Stomach (tissue), 9 donors: Measurements from ENCODE around the gene KRT1. TPM values are rescaled to one million over a fixed set of nuclear protein-coding genes. Genes with fewer than 3 reads are reported as not detected.

Experiments used
- DNase-seq, 2 donors: peaks; one replicate each; pipeline versions ENCODE4 v3.0.0 to v3.0.0-alpha.2; 2013 to 2019
- H3K27ac ChIP-seq, 5 donors: fragments of 200-600 bp in 4 of 5; sonication (generic) in 4 of 5; one replicate each; pipeline ENCODE4 v1.5.1; 2013 to 2019; ENCODE audit warnings: mild to moderate bottlenecking in 1 of 5, moderate library complexity in 1 of 5
- H3K27me3 ChIP-seq, 3 donors: fragments of 200-600 bp; sonication (generic); one replicate each; pipeline ENCODE4 v1.5.1; 2017 to 2019; ENCODE audit warnings: mixed run types in 1 of 3
- H3K36me3 ChIP-seq, 4 donors: fragments of 200-600 bp; sonication (generic); 1 replicate in 3 of 4; 2 replicates in 1 of 4; pipeline ENCODE4 v1.5.1; 2016 to 2019
- H3K4me1 ChIP-seq, 4 donors: fragments of 200-600 bp; sonication (generic); one replicate each; pipeline ENCODE4 v1.5.1; 2016 to 2019
- H3K4me3 ChIP-seq, 4 donors: fragments of 200-600 bp; sonication (generic) in 3 of 4; one replicate each; pipeline ENCODE4 v1.5.1; 2016 to 2019; ENCODE audit warnings: mild to moderate bottlenecking in 1 of 4
- H3K9me3 ChIP-seq, 4 donors: fragments of 200-600 bp; sonication (generic); one replicate each; pipeline ENCODE4 v1.5.1; 2016 to 2019
- EP300 ChIP-seq: sonication (generic); formaldehyde crosslinking; IDR thresholded peaks from one replicate; pipeline ENCODE4 v1.6.1; 2017; ENCODE audit warnings: antibody characterized with exemption
- POLR2A ChIP-seq, 4 donors: fragments of 450-650 bp; IDR thresholded peaks; one replicate each; pipeline ENCODE4 v1.6.1; 2016; ENCODE audit warnings: antibody characterized with exemption in 4 of 4, control low read depth in 2 of 4, mild to moderate bottlenecking in 1 of 4, moderate library complexity in 1 of 4
- POLR2AphosphoS5 ChIP-seq, 3 donors: sonication (generic); formaldehyde crosslinking; IDR thresholded peaks; one replicate each; pipeline ENCODE4 v1.6.1; 2016; ENCODE audit warnings: antibody characterized with exemption in 3 of 3
- WGBS, 5 donors: extraction: QIAGEN DNeasy Blood & Tissue Kit in 3 of 5; methylation state at CpG; one replicate each; pipeline versions ENCODE4 v1.1.5 to v1.1.7; 2013 to 2018; 5-methylcytosine and 5-hydroxymethylcytosine counted together
- intact Hi-C: fragments of 100-400 bp; cut with DNase I; formaldehyde crosslinking; loops from one replicate; pipeline ENCODE4 v1.15.1; 2023; ENCODE audit warnings: low total_unique reads
- polyA plus RNA-seq, 3 donors: library from polyadenylated mRNA; stranded (reverse); fragments of 200-250 nt; gene quantifications; one replicate each; pipeline ENCODE4 v1.2.3, GENCODE V29; 2013
- total RNA-seq, 5 donors: library from RNA; depleted of rRNA; stranded (reverse); fragments of >200 nt; gene quantifications; one replicate each; pipeline versions ENCODE4 v1.1.0 to v1.2.3, GENCODE V29; 2014 to 2016
- TF ChIP-seq, protein P1 (sequence below), 7 experiments: fragments of 450-650 bp in 4 of 7; fragments of 200-600 bp in 3 of 7; sonication (generic) in 3 of 7; IDR thresholded peaks; one replicate each; pipeline ENCODE4 v1.5.1; 2016 to 2019; ENCODE audit warnings: antibody characterized with exemption in 7 of 7, control low read depth in 2 of 7, mild to moderate bottlenecking in 1 of 7
- donor health status: healthy with polysubstance abuse.
- donor health status: Bipolar disorder and iron deficiency.
- donor health status: healthy.

KRT1 gene
- total and polyA plus RNA-seq, 8 donors, result 0.37 to 27.8 (median 7.6) TPM; not detected in 5

DNA sequence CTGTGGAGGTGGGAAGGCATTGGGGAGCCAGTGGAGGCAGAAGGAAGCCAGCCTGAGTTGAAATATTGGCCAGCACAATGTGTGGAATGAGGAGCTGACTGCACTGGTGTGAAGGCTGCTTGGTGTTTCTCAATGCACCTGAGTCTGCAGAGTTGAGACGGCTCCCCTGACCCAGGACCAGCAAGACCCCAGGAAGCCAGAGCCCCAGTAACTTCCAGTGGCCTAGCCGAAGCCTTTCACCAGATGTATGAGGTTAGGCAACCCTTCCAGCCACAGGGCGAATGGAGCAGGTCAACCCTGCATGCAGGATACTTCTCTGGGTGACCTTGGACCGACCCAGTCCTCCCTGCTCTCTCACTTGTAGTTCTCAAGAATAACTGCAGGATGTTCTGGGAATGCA lies 48.9 kb downstream of the KRT1 start:
- DNase-seq, result no peak
- H3K36me3 ChIP-seq, result no peaks in the 10 kb centered on the region
- 54 to 67% (median 60%) methylated on average over 4 of the region's 4 CpGs for WGBS, 5 donors
- H3K27ac ChIP-seq, result no peak overlapping the region
- TF ChIP-seq, protein P1, sequence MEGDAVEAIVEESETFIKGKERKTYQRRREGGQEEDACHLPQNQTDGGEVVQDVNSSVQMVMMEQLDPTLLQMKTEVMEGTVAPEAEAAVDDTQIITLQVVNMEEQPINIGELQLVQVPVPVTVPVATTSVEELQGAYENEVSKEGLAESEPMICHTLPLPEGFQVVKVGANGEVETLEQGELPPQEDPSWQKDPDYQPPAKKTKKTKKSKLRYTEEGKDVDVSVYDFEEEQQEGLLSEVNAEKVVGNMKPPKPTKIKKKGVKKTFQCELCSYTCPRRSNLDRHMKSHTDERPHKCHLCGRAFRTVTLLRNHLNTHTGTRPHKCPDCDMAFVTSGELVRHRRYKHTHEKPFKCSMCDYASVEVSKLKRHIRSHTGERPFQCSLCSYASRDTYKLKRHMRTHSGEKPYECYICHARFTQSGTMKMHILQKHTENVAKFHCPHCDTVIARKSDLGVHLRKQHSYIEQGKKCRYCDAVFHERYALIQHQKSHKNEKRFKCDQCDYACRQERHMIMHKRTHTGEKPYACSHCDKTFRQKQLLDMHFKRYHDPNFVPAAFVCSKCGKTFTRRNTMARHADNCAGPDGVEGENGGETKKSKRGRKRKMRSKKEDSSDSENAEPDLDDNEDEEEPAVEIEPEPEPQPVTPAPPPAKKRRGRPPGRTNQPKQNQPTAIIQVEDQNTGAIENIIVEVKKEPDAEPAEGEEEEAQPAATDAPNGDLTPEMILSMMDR (IDR thresholded peaks at IDR 0.05), result no peak
- TF ChIP-seq POLR2A (IDR thresholded peaks at IDR 0.05) (no peak), POLR2AphosphoS5 (IDR thresholded peaks at IDR 0.05) (no peak), EP300 (no peak)
- no peak overlapping the region for H3K4me3 ChIP-seq
- intact Hi-C loops, result no loop called here
- peaks cover 0 to 13% (median 0%) of the 10 kb centered on the region in 4 donors for H3K4me1 ChIP-seq
- H3K27me3 ChIP-seq, result no peaks in the 10 kb centered on the region
- no peaks in the 10 kb centered on the region for H3K9me3 ChIP-seq

DNA sequence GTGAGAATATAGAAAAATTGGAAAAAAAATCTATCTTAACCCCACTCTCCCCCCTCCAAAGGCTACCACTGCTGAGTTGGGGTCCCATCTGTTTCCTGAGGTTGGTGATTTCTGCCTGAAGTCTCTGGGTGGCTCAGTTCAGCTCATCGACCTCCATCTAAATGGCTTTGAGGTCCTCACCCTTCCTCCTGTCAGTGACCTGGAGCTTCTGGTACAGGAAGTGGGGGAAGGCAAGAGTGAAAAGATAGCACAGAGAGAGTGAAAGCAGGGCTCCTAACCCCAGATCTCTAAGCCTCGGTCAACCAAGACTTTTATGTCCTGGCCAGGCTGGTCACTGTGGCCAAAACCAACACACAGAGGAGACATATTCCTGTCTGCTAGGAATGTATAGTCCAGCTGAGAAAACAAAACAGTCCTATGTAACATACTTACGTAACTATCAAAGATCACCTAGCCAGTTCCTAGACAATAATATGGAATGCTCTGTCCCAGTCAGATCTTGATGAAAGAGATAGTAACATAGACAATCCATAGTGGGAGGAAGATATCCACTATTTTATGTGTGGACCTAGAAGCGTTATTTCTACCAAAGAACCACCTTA lies 49.5 kb downstream of the KRT1 start:
- H3K27ac ChIP-seq, result no peak overlapping the region
- H3K36me3 ChIP-seq, result no peaks in the 10 kb centered on the region
- no peaks in the 10 kb centered on the region for H3K27me3 ChIP-seq
- H3K4me3 ChIP-seq, result no peak overlapping the region
- no peaks in the 10 kb centered on the region for H3K9me3 ChIP-seq
- no peak for TF ChIP-seq POLR2A (IDR thresholded peaks at IDR 0.05)
- TF ChIP-seq, protein P1 (IDR thresholded peaks at IDR 0.05), result no peak
- no peak for TF ChIP-seq POLR2AphosphoS5 (IDR thresholded peaks at IDR 0.05)
- no peak for TF ChIP-seq EP300
- no peak for DNase-seq
- intact Hi-C loops, result no loop called here
- peaks cover 0 to 13% (median 0%) of the 10 kb centered on the region in 4 donors for H3K4me1 ChIP-seq
- 58 to 72% (median 69%) methylated on average over 4 of the region's 4 CpGs for WGBS, 5 donors

DNA sequence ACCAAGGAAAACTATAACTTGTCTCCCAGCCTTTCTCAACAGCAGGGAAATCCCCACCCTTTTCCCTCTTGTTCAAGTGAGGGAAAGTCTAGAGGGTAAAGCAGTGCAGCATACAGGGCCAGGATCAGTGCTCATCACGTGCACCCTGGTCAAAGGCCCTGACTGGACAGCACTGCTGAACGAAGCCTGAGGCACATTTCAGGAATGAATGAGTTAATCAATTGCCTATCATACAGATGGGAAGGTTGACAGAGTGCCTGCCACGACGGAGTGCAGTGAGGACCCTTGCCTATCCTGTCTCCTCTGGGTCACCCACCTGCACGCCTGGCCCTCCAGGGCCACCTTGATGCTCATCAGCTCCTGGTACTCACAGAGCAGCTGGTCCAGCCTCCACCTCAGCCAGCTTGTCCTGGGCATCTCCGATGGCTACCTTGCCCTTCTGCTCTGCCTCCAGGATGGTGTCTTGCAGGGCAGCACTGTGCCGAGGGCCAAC lies 50.2 kb downstream of the KRT1 start:
- H3K4me3 ChIP-seq, result no peak overlapping the region
- 59 to 77% (median 73%) methylated on average over 5 to 7 of the region's 7 CpGs for WGBS, 5 donors
- intact Hi-C loops, result no loop called here
- no peaks in the 10 kb centered on the region for H3K9me3 ChIP-seq
- H3K27ac ChIP-seq, result no peak overlapping the region
- no peaks in the 10 kb centered on the region for H3K27me3 ChIP-seq
- no peaks in the 10 kb centered on the region for H3K36me3 ChIP-seq
- H3K4me1 ChIP-seq, result peaks cover 0 to 13% (median 0%) of the 10 kb centered on the region in 4 donors
- no peak for DNase-seq
- TF ChIP-seq POLR2A (IDR thresholded peaks at IDR 0.05), result no peak
- TF ChIP-seq, protein P1 (IDR thresholded peaks at IDR 0.05), result no peak
- no peak for TF ChIP-seq EP300
- TF ChIP-seq POLR2AphosphoS5 (IDR thresholded peaks at IDR 0.05), result no peak

DNA sequence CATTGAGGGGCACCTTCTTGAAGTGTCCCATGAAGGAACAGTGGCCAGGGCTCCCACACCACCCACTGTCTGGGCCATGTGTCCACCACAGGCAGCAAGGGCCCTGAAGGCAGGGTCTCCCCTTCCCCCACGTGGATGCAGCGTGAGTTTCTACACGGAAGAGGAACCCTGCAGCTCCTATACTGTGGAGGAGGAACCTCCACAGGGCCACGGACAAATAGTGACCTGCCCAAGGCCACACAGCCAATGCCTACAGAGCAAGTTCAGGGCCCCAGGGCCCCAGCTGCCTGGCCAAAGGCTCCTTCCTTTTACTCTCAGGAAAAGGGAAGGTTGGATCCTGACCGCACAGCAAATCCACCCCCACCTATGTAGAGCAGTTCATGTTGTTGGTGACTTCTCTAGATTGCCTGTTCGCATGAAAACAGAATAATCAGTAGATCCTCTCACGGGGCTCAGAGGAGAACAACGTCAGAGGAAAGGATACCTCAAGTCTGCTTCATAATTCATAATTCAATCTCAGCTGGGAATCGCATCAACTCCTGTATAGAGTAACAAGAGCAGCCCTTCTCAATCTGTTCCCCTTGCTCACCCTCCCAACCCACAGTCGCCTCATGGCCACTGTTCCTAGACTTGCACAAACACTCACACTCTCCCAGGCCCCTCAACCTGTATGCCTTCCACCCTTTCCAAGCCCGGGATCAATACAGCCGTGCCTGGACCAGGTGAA lies 50.8 kb downstream of the KRT1 start:
- Histone ChIP-seq H3K27ac (no peak overlapping the region), H3K4me3 (no peak overlapping the region), H3K27me3 (no peaks in the 10 kb centered on the region), H3K36me3 (no peaks in the 10 kb centered on the region), H3K4me1 (peaks cover 0 to 10% (median 0%) of the 10 kb centered on the region in 4 donors), H3K9me3 (no peaks in the 10 kb centered on the region)
- WGBS, 5 donors, result 69 to 83% (median 77%) methylated on average over 12 of the region's 12 CpGs
- intact Hi-C loops, result no loop called here
- TF ChIP-seq POLR2A (IDR thresholded peaks at IDR 0.05), result no peak
- TF ChIP-seq EP300, result no peak
- TF ChIP-seq POLR2AphosphoS5 (IDR thresholded peaks at IDR 0.05), result no peak
- TF ChIP-seq, protein P1 (IDR thresholded peaks at IDR 0.05), result no peak
- no peak for DNase-seq
